Measurements from ENCODE around the gene NLRC5.

DNA sequence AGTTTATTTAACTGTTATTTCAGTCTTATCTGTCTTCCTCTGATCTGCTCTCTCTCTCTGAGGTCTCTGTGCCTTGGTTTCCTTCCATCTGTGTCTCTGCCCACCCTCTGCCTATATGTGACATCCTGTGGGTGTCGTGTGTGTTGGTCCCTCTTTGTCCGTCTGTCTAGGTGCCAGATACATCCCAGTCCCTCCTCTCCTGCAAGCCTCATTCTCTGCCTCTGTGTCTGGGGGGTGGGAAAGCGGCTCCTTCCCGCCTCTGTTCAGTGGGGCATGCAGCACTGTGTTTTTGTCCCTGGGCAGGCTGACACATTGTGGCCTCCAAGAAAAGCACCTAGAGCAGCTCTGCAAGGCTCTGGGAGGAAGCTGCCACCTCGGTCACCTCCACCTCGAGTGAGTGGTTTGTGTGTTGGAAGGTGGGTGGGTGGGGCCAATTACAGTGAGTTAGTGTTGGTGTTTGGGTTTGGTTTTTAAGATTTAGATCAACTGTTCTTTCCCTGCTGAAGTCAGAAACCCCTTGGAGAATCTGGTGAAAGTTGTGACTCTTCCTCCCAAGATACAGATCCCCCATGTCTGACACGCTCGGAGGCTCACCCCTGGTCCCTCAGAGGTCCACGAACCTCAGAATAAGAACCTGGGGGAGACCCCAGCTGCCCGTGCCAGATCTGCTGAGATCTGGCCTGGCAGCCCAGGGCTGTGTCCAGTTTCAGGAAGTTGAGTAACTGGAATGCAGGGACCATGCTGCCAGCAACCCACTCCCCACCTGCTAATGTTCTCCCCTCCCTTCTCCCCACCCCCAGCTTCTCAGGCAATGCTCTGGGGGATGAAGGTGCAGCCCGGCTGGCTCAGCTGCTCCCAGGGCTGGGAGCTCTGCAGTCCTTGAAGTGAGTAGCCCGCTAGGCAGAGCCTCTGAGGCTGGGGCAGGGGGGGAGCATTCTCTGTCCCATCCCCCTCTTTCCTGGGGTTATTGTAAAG lies 52.1 kb downstream of the NLRC5 start:
- TF ChIP-seq POU2F2 (IDR thresholded peaks at IDR 0.05; ENCODE audit: low read depth, low read length) (0 out of 2 replicates have a peak, but pooled peaks have one; percentile 12), POLR2A (IDR thresholded peaks at IDR 0.05; ENCODE audit: low read depth, low read length) (no peak), SPI1 (IDR thresholded peaks at IDR 0.05; ENCODE audit: low read depth, low read length) (no peak)
